EH (cell line): ENCODE data around the gene ENPP5.
A peak's percentile ranks its signal among the peaks of the same experiment; 100 is the strongest.

Source experiments
- DNase-seq: peaks from one replicate; pipeline ENCODE4 v3.0.0-alpha.2; 2015; ENCODE audit warnings: low read depth

ENPP5 gene

GRCh38 chr6:46170357-46171289 lies at the start of gene ENPP5:
TSS of gene ENPP5 (minus strand) at chr6:46170980. CDS start at chr6:46168262, 2,718 bp downstream.
- no peak for DNase-seq

GRCh38 chr6:46219661-46220060 lies 48.9 kb upstream of the ENPP5 start:
- no peak for DNase-seq

- no peak for DNase-seq
Measured at GRCh38 chr6:46218457-46218856, 47.7 kb upstream of the ENPP5 start.

- DNase-seq = no peak
Measured at GRCh38 chr6:46217671-46218131, 46.9 kb upstream of the ENPP5 start.

- DNase-seq = no peak
Measured at GRCh38 chr6:46216879-46217278, 46.1 kb upstream of the ENPP5 start.

GRCh38 chr6:46215777-46216176 lies 45.0 kb upstream of the ENPP5 start:
- DNase-seq = no peak

- no peak for DNase-seq
Measured at GRCh38 chr6:46215213-46215612, 44.4 kb upstream of the ENPP5 start.

- no peak for DNase-seq
Measured at GRCh38 chr6:46211917-46212316, 41.1 kb upstream of the ENPP5 start.

- DNase-seq = no peak
Measured at GRCh38 chr6:46210294-46210693, 39.5 kb upstream of the ENPP5 start.

- DNase-seq = no peak
Measured at GRCh38 chr6:46208303-46208702, 37.5 kb upstream of the ENPP5 start.

GRCh38 chr6:46207174-46207573 lies 36.4 kb upstream of the ENPP5 start:
- no peak for DNase-seq

- no peak for DNase-seq
Measured at GRCh38 chr6:46204880-46205650, 34.3 kb upstream of the ENPP5 start.

- DNase-seq = no peak
Measured at GRCh38 chr6:46203391-46204177, 32.8 kb upstream of the ENPP5 start.

GRCh38 chr6:46201702-46202101 lies 30.9 kb upstream of the ENPP5 start:
- DNase-seq = no peak

- DNase-seq = no peak
Measured at GRCh38 chr6:46199387-46199786, 28.6 kb upstream of the ENPP5 start.

- peak; percentile 29 for DNase-seq
Measured at GRCh38 chr6:46191961-46192360, 21.2 kb upstream of the ENPP5 start.

GRCh38 chr6:46190889-46191288 lies 20.1 kb upstream of the ENPP5 start:
- DNase-seq = no peak

GRCh38 chr6:46189726-46190125 lies 18.9 kb upstream of the ENPP5 start:
- DNase-seq = no peak

GRCh38 chr6:46186583-46186982 lies 15.8 kb upstream of the ENPP5 start:
- DNase-seq = no peak

GRCh38 chr6:46184114-46184513 lies 13.3 kb upstream of the ENPP5 start:
- peak; percentile 71 for DNase-seq

- no peak for DNase-seq
Measured at GRCh38 chr6:46175976-46176375, 5.2 kb upstream of the ENPP5 start.

- DNase-seq = no peak
Measured at GRCh38 chr6:46175446-46175845, 4.7 kb upstream of the ENPP5 start.
